ENCODE data around the gene SYF2.

DNA sequence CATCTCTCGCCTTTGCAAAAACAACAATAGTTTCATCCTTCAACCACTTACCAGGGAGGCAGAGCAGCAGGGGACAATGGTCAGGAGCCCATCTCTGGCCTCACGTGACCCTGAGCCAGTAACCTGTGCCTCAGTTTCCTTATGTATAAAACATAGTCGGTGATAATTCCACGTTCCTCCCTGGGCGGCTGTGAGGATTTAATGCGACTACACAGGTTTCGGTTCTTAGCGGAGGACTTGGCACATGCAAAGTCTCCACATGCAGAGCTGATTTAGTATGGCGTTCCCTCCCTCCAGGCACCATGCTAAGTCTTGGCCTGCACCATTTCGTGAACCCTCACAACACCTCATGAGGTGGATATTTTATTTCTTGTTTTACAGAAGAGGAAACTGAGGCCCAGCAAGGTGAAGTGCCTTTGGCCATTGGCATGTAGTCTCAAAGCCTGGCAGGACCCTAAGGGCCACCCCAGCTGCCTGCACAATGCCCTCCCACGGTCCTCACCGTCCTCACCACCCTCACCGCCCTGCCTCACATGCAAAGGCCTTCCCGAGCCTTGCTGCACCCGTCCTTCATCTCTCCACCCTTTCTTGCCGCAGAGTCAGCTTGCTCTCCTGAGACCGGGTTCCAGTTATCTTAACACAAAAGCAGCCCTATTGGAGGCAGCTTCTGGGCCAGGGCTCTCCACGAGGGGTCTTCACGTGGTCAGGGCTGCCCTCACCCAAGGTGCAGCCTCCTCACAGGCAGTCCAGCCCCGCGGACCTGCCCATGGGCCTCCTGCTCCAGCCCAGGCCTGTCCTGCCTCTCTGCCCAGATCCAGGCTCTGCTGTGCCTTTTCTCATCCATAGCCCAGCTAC is 48.9 kb downstream of the SYF2 start:
- TF ChIP-seq POLR2A (IDR thresholded peaks at IDR 0.05): no peak
- TF ChIP-seq, protein P1, sequence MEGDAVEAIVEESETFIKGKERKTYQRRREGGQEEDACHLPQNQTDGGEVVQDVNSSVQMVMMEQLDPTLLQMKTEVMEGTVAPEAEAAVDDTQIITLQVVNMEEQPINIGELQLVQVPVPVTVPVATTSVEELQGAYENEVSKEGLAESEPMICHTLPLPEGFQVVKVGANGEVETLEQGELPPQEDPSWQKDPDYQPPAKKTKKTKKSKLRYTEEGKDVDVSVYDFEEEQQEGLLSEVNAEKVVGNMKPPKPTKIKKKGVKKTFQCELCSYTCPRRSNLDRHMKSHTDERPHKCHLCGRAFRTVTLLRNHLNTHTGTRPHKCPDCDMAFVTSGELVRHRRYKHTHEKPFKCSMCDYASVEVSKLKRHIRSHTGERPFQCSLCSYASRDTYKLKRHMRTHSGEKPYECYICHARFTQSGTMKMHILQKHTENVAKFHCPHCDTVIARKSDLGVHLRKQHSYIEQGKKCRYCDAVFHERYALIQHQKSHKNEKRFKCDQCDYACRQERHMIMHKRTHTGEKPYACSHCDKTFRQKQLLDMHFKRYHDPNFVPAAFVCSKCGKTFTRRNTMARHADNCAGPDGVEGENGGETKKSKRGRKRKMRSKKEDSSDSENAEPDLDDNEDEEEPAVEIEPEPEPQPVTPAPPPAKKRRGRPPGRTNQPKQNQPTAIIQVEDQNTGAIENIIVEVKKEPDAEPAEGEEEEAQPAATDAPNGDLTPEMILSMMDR (IDR thresholded peaks at IDR 0.05): no peak

Data from adrenal gland (tissue), 5 donors.